ENCODE results near the gene LRTM1.

DNA sequence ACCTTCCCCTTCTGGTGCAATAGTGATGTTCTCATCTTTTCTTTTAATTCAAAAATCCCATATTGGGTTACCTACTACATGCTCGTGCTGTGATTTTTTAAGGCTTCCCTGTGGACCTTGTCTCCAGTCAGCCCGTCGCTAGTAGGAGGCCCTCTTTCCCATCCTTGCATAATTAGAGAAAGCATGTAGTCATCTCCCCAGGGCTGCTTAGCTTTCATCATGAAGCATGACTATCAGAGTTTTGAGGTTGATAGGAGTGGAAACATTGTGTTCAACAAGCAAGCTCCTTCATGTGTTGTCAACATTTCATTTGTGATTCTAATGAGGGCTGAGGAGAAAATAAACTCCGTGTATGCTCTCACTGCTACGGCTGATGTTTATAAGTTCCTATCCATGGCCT is 8.7 kb upstream of the LRTM1 start:
- TF ChIP-seq CTCF (IDR thresholded peaks at IDR 0.05; ENCODE audit: low read depth, low read length) (no peak), EZH2phosphoT487 (IDR thresholded peaks at IDR 0.05; ENCODE audit: low read depth) (no peak)

All from OCI-LY3 (cell line).